GM19438 (cell line): ENCODE data around the gene RAB30.
"Not testable (repeated sequence)": the region's sequence is repeated elsewhere in the genome, so short reads cannot be mapped to it uniquely, and the experiment has no call there.

Experiments
- ATAC-seq: cut with Tn5 transposase; IDR thresholded peaks from one replicate; pipeline ENCODE4 v1.9.1; 2021; ENCODE audit warnings: low read depth; ENCODE audit not compliant: unreplicated experiment

RAB30 gene

GRCh38 chr11:82994604-82995230 lies 77.0 kb downstream of the RAB30 start:
- ATAC-seq: no peak

GRCh38 chr11:82992223-82992622 lies 79.5 kb downstream of the RAB30 start:
- ATAC-seq: no peak

GRCh38 chr11:82989628-82990404 lies 81.9 kb downstream of the RAB30 start:
- no peak for ATAC-seq

GRCh38 chr11:82988936-82989627 lies 82.6 kb downstream of the RAB30 start:
- ATAC-seq: no peak

DNA sequence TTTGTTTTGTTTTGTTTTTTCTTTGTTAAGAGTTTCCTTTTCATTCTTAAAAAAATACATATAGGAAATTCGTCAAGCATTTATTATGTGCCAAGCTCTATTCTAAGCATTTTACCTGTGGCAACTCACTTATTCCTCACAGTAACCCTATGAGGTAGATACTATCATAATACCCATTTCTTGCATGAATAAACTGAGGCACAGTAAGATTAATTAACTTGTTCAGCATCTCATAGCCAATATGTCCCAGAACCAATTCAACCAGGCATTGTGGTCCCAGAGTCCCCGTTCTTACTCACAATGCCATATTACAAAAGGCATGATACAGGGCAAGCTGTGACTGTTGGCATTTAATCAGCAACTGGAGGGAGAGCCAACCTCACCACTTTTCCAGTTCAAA lies 83.7 kb downstream of the RAB30 start:
- no peak for ATAC-seq

GRCh38 chr11:82986446-82986845 lies 85.3 kb downstream of the RAB30 start:
- no peak for ATAC-seq

DNA sequence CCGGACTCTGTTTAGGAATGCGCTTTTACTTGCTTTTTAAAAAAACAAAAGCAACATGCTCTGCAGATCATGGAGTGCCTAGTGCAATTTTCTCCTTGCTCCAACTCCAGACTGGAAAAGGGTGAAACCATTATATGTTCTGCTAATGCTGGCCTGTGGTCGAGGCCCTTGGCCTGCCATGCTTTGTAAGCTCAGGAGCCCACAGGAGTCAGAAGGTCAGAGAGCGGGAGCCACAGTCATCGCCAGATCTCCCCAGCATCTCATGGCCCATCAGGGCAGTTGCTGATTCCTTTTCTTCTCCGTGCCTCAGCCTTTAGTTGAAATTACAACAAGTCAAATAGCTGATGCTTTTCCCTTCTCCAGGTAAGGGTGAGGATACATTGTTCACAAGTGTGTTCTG lies 89.8 kb downstream of the RAB30 start:
- no peak for ATAC-seq

GRCh38 chr11:82980947-82981346 lies 90.8 kb downstream of the RAB30 start:
- ATAC-seq: no peak

DNA sequence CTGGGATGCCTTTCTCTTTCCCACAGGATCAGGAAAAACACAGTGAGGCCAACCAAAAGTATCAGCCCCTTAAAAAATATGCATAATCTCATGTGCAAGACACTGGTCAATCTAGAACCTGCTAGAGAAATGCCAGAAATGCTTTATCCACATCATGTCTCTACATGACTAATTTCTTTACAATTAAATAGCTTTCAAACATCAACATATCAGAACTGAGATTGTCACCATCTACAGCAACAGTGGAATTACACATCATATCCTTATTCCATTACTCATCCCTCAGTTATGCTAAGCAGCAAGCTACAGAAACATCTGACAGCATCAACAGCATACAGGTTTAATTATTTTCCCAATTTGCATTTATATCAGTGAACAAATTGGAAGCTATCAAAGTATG lies 91.4 kb downstream of the RAB30 start:
- no peak for ATAC-seq

- no peak for ATAC-seq
Measured at GRCh38 chr11:82979824-82980223, 91.9 kb downstream of the RAB30 start.

DNA sequence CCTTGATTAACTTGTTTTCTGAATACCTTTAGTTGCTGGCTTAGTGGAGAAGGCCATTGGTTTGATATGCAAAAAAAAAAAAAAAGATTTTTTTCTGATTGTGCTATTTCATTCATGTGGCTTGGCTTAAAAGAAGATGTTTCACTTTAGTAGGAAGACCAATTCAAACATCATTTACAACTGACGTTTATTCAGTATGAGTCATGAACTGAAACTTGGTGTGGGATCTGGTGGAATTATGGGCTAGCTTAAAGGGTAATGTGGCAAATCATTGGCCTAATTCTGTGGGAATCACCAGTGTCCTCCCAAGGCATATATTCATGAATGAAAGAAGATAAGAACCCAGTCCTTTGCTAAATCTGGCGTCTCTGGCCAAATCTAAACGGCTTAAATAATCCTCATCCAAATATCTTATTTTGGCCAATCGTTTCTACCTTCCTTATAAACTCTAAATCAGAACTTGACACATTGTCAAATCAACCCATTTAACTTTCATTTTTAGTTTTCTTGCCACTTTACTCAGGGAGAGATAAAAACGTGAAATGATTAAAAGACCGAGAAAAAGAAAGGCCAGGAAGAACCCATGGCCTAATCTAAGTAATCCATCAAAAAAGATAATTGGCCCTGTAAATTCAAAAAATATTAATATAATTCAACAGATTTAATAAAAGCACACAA lies 93.1 kb downstream of the RAB30 start:
- ATAC-seq: no peak

DNA sequence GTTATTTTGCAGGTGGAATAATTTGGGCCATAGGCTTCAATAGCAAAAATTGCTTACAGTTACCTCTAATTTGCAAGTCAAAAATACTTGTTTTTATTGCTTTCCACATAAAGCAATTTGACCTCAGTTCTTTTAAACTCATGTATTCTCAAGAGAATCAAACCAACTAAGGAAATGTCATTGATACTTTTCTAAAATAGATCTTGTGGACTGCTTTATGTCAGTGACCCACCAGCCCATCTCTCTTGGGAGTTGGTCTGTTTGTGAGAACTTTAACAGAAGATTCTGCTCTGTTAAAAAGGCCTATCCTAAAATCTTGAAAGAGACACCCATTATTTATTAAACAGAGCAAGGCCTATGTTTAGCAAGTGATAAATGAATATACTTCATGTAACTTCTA lies 94.9 kb downstream of the RAB30 start:
- ATAC-seq: no peak

DNA sequence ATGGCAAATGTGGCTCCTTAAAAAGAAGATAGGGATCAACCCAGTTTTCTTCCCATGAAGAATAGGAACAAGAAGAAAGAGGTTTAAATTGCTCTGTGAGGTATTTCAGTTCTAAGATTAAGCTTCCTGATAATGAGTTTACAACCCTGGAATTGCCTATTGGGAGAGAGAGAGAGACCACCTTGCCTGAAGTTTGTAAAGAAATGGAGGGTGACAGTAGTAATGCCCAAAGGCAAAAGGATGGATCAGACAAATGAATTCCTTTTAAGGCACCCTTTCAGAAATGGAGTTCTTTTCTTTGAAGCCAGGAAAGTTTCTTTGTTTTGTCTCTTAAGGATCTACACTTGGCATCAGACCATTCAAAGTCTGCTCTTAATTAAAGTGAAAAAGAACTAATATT lies 95.8 kb downstream of the RAB30 start:
- ATAC-seq: no peak

DNA sequence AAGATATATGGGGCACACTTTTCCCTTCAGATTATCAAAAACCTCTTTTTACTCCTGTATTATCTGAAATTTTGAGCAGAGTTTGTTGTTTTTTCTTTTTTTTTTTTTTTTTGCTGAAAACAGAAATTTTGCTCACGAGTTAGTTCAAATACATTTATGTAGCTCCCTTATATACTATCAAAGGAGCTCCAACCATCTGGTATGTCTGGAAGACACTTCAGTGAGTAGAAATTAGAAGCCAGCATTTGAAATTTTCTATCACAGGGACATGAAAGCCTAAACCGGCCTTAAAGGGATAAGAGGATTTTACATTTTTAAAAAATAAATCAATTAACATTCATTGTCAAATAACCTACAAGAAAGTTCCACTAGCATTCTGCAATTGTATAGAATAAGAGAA lies 96.8 kb downstream of the RAB30 start:
- no peak for ATAC-seq

- no peak for ATAC-seq
Measured at GRCh38 chr11:82974135-82974534, 97.6 kb downstream of the RAB30 start.

DNA sequence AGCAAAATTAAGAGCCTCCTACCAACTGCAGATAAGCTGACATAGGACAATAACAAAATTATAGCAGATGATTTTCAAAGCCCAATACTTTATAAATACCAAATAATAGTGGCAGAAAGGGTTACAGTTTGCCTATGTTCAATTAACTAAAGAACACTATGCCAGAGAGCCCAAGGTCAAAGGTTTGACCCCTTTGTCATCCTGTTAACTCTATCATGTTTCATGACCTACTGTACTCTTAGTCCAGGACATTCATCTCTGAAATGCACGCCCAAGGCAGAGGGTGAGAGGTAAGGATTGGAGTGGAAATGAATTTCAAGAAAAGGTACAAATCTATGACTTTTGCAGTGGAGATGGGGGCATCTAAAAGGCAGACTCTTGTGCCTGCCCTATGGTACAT lies 99.6 kb downstream of the RAB30 start:
- no peak for ATAC-seq

DNA sequence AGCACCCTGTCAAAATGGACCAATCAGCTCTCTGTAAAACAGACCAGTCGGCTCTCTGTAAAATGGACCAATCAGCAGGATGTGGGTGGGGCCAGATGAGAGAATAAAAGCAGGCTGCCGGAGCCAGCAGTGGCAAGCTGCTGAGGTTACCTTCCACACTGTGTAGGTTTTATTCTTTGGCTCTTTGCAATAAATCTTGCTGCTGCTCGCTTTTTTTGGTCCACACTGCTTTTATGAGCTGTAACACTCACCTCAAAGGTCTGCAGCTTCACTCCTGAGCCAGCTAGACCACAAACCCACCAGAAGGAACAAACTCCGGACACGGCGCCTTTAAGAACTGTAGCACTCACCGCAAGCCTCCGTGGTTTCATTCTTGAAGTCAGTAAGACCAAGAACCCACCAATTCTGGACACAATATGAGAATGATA lies 100.2 kb downstream of the RAB30 start:
- ATAC-seq: peak; percentile 67

DNA sequence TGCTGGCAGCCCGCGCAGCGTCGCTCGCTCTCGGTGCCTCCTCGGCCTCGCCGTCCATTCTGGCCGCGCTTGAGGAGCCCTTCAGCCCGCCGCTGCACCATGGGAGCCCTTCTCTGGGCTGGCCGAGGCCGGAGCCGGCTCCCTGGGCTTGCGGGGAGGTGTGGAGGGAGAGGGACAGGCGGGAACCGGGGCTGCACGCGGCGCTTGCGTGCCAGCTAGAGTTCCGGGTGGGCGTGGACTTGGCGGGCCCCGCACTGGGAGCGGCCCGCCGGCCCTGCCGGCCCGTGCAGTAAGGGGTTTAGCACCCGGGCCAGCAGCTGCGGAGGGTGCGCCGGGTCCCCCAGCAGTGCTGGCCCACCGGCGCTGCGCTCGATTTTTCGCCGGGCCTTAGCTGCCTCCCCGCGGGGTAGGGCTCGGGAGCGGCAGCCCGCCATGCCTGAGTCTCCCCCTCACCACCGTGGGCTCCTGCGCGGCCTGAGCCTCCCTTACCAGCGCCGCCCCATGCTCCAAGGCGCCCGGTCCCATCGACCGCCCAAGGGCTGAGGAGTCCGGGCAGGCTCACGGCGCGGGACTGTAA lies 101.1 kb downstream of the RAB30 start:
- not testable (repeated sequence) for ATAC-seq

DNA sequence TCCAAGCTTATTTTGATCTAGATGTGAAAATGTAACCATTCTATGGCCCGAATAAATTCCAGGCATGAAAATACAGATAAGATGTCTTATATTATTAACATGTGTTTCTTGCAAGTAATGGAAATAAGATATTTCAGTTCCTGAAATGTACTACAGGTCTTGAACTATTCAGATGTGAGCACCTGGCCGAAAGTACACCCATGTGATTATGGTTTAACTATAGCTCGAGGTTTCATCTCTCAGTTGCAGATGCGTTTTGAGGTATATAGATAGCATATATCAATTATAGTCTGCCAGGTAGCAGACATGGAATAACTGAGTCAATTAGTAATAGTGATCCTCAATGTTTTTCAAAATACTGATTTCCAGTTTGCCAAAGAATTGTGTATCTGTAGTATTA lies 101.9 kb downstream of the RAB30 start:
- ATAC-seq: peak; percentile 84

- ATAC-seq: no peak
Measured at GRCh38 chr11:82967381-82967780, 104.3 kb downstream of the RAB30 start.

GRCh38 chr11:82962021-82962420 lies 109.7 kb downstream of the RAB30 start:
- ATAC-seq: not testable (repeated sequence)
